ENCODE measurements around the gene PIK3CG.

The PIK3CG gene

GRCh38 chr7:106868364-106868763, 3.3 kb downstream of the PIK3CG start:
- no peaks in the 10 kb centered on the region for H3K4me1 Mint-ChIP-seq
- TF ChIP-seq CTCF (IDR thresholded peaks at IDR 0.05; ENCODE audit: unreplicated experiment in 3 of 3), result no peak
- H3K9me3 Mint-ChIP-seq, result no peaks in the 10 kb centered on the region
- no peaks in the 10 kb centered on the region for H3K36me3 Mint-ChIP-seq (ENCODE audit: low read depth)
- no peaks in the 10 kb centered on the region for H3K27me3 Mint-ChIP-seq (ENCODE audit: low read depth)
- H3K4me3 Mint-ChIP-seq, result no peak overlapping the region
- no peak overlapping the region for H3K27ac Mint-ChIP-seq

GRCh38 chr7:106869954-106870353, 4.9 kb downstream of the PIK3CG start:
- TF ChIP-seq CTCF (IDR thresholded peaks at IDR 0.05; ENCODE audit: unreplicated experiment in 3 of 3), result no peak
- Mint-ChIP-seq H3K27me3 (ENCODE audit: low read depth) (no peaks in the 10 kb centered on the region), H3K27ac (no peak overlapping the region), H3K36me3 (ENCODE audit: low read depth) (no peaks in the 10 kb centered on the region), H3K4me3 (no peak overlapping the region), H3K9me3 (no peaks in the 10 kb centered on the region), H3K4me1 (no peaks in the 10 kb centered on the region)

GRCh38 chr7:106870528-106870927, 5.4 kb downstream of the PIK3CG start:
- no peak for TF ChIP-seq CTCF (IDR thresholded peaks at IDR 0.05; ENCODE audit: unreplicated experiment in 3 of 3)
- H3K4me3 Mint-ChIP-seq, result no peak overlapping the region
- no peaks in the 10 kb centered on the region for H3K27me3 Mint-ChIP-seq (ENCODE audit: low read depth)
- no peaks in the 10 kb centered on the region for H3K36me3 Mint-ChIP-seq (ENCODE audit: low read depth)
- H3K4me1 Mint-ChIP-seq, result no peaks in the 10 kb centered on the region
- no peak overlapping the region for H3K27ac Mint-ChIP-seq
- peaks cover 3% of the 10 kb centered on the region for H3K9me3 Mint-ChIP-seq

- H3K36me3 Mint-ChIP-seq (ENCODE audit: low read depth), result no peaks in the 10 kb centered on the region
- peaks cover 4% of the 10 kb centered on the region for H3K9me3 Mint-ChIP-seq
- H3K27ac Mint-ChIP-seq, result no peak overlapping the region
- no peaks in the 10 kb centered on the region for H3K27me3 Mint-ChIP-seq (ENCODE audit: low read depth)
- no peak for TF ChIP-seq CTCF (IDR thresholded peaks at IDR 0.05; ENCODE audit: unreplicated experiment in 3 of 3)
- H3K4me3 Mint-ChIP-seq, result no peak overlapping the region
- no peaks in the 10 kb centered on the region for H3K4me1 Mint-ChIP-seq
These were observed 5.9 kb downstream of the PIK3CG start for GRCh38 chr7:106870983-106871410.

GRCh38 chr7:106871793-106872571, 6.9 kb downstream of the PIK3CG start:
- no peak overlapping the region for H3K27ac Mint-ChIP-seq
- no peaks in the 10 kb centered on the region for H3K4me1 Mint-ChIP-seq
- no peak overlapping the region for H3K4me3 Mint-ChIP-seq
- no peaks in the 10 kb centered on the region for H3K27me3 Mint-ChIP-seq (ENCODE audit: low read depth)
- H3K9me3 Mint-ChIP-seq, result peaks cover 4% of the 10 kb centered on the region
- H3K36me3 Mint-ChIP-seq (ENCODE audit: low read depth), result no peaks in the 10 kb centered on the region
- TF ChIP-seq CTCF (IDR thresholded peaks at IDR 0.05; ENCODE audit: unreplicated experiment in 3 of 3), result no peak

GRCh38 chr7:106872763-106873162, 7.7 kb downstream of the PIK3CG start:
- Mint-ChIP-seq H3K27me3 (ENCODE audit: low read depth) (no peaks in the 10 kb centered on the region), H3K4me3 (no peak overlapping the region), H3K9me3 (peaks cover 4% of the 10 kb centered on the region), H3K27ac (no peak overlapping the region), H3K36me3 (ENCODE audit: low read depth) (no peaks in the 10 kb centered on the region), H3K4me1 (no peaks in the 10 kb centered on the region)
- TF ChIP-seq CTCF (IDR thresholded peaks at IDR 0.05; ENCODE audit: unreplicated experiment in 3 of 3), result no peak
